Measurements from ENCODE around the gene L1CAM.

L1CAM gene

GRCh38 chrX:153903238-153903980 lies 17.4 kb upstream of the L1CAM start:
- no peak for DNase-seq

GRCh38 chrX:153902385-153902784 lies 16.4 kb upstream of the L1CAM start:
- no peak for DNase-seq

- DNase-seq: no peak
Observed at GRCh38 chrX:153901753-153902140, 15.8 kb upstream of the L1CAM start.

GRCh38 chrX:153900831-153901752 lies 15.1 kb upstream of the L1CAM start:
- DNase-seq: peak; percentile 62

- no peak for DNase-seq
Observed at GRCh38 chrX:153897899-153898298, 11.9 kb upstream of the L1CAM start.

- DNase-seq: no peak
Observed at GRCh38 chrX:153889123-153889522, 3.1 kb upstream of the L1CAM start.

GRCh38 chrX:153888344-153888743 lies 2.4 kb upstream of the L1CAM start:
- no peak for DNase-seq

GRCh38 chrX:153887385-153887784 lies 1.4 kb upstream of the L1CAM start:
- no peak for DNase-seq

- no peak for DNase-seq
Observed at GRCh38 chrX:153886915-153887314, 942 bp upstream of the L1CAM start.

GRCh38 chrX:153885208-153885787 lies 675 bp downstream of the L1CAM start:
- no peak for DNase-seq

- DNase-seq: no peak
Observed at GRCh38 chrX:153884590-153884989, 1.4 kb downstream of the L1CAM start.

- DNase-seq: no peak
Observed at GRCh38 chrX:153884136-153884535, 1.8 kb downstream of the L1CAM start.

GRCh38 chrX:153883163-153883843 lies 2.7 kb downstream of the L1CAM start:
- no peak for DNase-seq

- no peak for DNase-seq
Observed at GRCh38 chrX:153882557-153882956, 3.4 kb downstream of the L1CAM start.

- no peak for DNase-seq
Observed at GRCh38 chrX:153882086-153882498, 3.9 kb downstream of the L1CAM start.

- no peak for DNase-seq
Observed at GRCh38 chrX:153881281-153881680, 4.7 kb downstream of the L1CAM start.

GRCh38 chrX:153880440-153880815 lies 5.5 kb downstream of the L1CAM start:
- no peak for DNase-seq

- DNase-seq: no peak
Observed at GRCh38 chrX:153879741-153880439, 6.1 kb downstream of the L1CAM start.

- peak; percentile 26 for DNase-seq
Observed at GRCh38 chrX:153878969-153879653, 6.9 kb downstream of the L1CAM start.

GRCh38 chrX:153878345-153878744 lies 7.6 kb downstream of the L1CAM start:
- DNase-seq: no peak

- DNase-seq: no peak
Observed at GRCh38 chrX:153877571-153878261, 8.3 kb downstream of the L1CAM start.

Measured in activated naive CD4-positive, alpha-beta T cell treated with anti-CD3 and anti-CD28 coated beads, Interleukin-2, amount 50 U/mL, for 16 hours (primary cell).